Mesenteric fat pad (tissue), 1 donor: ENCODE results near the gene JAML. TPM values are rescaled to one million over a fixed set of nuclear protein-coding genes. Genes with fewer than 3 reads are reported as not detected.

ENCODE experiments used
- DNase-seq: peaks from one replicate; pipeline ENCODE4 v3.0.0-alpha.2; 2020; ENCODE audit warnings: low spot score
- long read RNA-seq: library from polyadenylated mRNA; unstranded; transcript quantifications from one replicate; pipeline ENCODE4 v2.0.0, GENCODE V29; 2020
- total RNA-seq: library from RNA; stranded (reverse); fragmentation: NEBNext Ultra II Directional; extraction: Animal tissue kit (Norgen Biotek cat#: 25700); gene quantifications from one replicate; pipeline ENCODE4 v1.2.1, GENCODE V29; 2021
- donor health status: DM: yes; HTN: yes; CAD: no.

Gene JAML, protein sequence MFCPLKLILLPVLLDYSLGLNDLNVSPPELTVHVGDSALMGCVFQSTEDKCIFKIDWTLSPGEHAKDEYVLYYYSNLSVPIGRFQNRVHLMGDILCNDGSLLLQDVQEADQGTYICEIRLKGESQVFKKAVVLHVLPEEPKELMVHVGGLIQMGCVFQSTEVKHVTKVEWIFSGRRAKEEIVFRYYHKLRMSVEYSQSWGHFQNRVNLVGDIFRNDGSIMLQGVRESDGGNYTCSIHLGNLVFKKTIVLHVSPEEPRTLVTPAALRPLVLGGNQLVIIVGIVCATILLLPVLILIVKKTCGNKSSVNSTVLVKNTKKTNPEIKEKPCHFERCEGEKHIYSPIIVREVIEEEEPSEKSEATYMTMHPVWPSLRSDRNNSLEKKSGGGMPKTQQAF
- total RNA-seq = 7.9 TPM
- long read RNA-seq, transcript JAML-202 (10 exons, 1,944 nt) = major isoform, 17 of 36 reads
- long read RNA-seq, partial matches to known transcripts = 7 of 36 reads
- long read RNA-seq, other reads (novel, unspliced or antisense) = 9 of 36 reads

DNA sequence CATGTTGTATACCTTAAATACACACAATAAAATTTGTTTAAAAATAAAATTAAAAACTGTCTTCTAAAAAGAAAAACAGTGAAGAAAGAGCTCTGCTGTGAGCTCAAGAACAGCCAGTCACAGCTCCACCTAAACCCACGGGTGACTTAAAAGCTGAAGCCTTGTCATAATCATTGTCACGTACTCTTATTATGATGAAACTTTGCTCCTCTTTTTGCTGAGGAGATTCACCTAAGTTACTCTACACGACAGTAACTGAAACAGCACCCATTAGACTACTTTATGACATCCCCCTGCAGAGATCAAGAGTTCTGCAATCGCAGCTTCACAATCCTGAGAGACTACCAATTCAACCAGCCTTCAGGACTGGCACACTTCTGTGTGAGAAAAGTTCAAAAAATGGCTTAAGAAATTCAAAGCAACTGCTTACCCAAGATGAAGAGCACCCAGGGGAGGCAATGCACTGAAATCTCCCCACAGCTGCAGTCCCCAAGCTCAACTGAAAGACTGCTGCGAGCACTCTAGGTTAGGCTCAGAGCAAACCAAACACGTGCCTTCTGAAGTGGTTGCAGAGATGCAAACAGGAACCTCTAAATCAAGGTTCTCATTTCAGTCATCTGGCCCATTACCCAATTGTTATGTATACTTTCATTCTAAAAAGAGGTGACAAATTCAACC is at the start of gene JAML:
Gene JAML (minus strand): TSS at position 501 of the 678 bp plus-strand sequence. CDS start 10,145 bp downstream, outside the sequence.
- DNase-seq = no peak

DNA sequence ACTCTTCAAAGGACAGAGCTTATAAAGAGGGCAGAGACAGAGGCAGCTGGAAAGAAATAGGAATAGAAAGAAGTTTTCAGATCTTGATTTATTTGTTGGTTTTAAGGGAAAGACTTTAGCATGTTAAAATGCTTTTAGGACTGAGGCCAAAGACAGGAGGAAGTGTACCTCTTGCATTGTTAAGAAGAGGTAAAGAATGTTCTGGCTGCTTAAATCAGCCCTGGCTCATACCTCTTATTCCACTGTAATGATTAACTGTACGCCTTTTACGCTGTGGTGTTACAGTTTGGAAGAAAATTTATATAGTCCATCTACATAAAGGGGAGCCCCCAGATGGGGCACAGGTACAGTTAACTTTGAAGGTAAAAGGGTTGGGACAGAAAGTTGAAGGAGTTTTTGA is 49.4 kb upstream of the JAML start:
- DNase-seq = no peak

DNA sequence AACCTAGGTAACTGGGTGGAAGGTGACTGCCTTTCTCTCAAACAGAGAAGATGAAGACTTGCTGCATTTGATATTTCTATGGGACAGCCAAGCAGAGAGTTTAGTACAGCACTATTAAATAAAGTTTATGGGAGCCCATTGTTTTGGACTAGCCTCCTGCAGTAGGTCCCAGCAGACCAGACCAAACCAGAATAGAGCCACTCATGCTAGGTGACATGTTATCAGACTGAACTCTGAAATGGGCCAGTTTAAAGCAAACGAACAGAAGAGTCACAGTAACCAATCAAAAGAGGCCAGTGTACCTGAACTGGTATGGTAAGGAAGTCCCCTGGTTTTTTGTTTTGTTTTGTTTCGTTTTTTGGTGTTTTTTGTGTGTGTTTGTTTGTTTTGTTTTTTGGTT is 47.2 kb upstream of the JAML start:
- DNase-seq = no peak

DNA sequence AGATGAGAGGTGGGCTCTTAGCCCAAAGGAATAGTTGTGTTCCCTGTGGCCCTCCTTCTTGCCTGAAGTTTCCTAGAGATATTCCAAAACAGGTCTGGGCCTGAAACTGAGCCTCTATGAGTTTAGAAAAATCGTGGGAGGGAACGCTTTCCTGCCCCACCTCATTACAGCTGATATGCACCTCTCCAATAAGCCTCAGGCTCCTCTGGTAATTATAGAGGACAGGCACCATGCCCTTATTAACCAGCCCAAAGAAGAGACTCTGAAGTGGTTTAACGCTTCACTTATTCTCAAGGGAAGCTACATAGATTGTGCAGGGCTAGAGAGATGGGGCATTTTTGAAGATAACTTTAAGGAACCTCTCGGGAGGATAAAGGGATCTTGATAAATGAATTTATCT is 42.7 kb upstream of the JAML start:
- no peak for DNase-seq

DNA sequence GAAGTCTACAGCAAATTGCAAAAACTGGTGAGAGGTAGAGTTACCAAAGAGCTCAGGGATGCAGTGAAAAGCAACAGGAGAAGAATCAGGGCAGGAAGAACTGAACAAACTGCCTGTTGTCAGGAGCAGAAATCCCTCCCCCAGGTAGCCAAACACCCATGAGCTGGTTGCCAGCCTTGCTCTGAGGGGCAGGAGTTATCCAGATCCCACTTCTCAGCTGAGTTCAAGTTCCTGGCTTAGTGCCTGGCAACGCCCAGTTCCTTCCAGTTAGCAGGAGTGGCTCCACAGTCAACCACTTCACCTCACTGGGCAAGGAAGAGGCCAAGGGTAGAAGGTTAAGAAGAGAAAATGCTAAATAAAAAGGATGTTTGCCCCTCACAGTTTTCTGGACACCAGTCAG is 41.1 kb upstream of the JAML start:
- DNase-seq = no peak

DNA sequence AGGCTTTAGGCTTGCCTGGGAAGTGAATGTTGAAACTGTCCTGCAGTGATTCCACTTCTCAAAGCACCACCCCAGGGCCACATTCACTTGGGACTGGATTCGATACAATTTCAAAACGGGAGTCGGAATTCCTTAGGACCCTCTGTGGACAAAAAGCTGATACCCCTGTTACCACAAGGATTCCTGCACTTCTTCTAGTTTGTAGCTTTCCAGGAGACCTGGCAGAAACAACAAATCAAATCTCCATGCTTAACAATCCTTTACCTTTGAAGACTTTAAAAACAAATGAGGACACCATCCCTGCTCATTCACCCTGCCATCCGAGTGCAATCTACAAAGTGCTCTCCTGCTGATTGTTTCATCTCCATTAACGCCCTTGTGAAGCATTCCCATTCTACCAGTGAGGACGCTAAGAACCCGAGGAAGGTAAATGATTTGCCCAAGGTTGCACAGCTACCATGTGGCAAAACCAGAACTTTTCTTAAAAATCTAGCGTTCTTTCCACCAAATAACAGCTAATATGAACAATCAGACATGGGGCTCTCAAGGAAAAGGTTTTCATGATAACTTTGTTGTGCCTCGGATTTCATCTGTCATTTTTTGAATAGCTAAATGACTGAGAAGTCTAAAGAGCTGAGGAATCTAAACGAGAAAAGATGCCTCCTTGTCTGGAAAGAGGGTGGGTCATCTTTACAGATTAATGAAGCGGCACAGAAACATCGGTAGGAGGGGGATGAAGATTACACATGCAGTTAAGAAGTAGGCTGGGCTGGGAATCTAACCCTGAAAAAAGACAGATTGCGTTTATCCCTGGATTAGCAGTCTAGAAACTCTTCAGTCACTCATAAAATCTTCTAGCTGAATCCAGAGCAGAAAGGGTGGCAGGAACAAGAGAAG is 40.0 kb upstream of the JAML start:
- no peak for DNase-seq

DNA sequence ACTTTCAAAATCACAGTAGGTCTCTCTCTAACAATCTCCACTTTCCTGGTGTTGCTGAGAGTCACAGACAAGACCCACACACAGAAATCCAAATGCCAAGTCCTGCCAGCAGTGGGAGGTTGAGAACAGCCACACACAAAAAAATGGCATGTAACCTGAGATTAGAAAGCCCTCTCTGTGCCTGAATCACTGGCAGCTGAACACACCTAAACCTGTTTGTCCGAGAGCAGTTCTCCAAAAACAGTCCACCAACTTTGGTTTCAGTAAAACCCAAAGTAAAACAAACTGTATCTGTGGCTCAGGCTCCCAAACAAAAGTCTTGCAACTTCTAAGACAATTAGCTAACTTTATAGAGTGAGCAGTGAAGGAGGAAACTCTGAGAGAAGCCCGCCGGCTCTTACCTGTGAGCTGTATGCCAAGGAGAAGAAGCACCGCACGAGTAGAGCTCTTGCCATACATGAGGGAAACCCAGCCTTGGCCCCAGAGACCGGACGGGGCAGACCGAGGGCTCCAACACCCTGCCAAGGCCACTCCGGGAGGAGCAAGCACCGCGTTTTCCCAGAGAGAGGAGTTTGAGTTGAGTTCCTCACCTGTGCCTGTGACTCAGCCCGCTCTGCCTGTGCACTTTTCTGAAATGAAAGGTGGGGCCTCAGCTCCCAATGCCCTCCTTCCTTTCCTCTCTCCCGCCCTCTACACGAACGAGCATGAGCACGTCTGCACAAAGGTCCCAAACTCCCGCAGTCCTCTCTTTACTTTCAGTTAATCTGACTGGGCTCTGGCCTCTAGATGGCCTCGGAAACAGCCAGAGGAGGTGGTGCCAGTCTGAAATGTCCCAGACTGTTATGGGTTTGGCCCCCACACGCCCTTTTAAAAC is 39.1 kb upstream of the JAML start, which contains the start of gene MPZL2:
Gene MPZL2 (minus strand): TSS at position 603 of the 874 bp plus-strand sequence. CDS start 144 bp downstream, at position 459.
- DNase-seq = no peak

DNA sequence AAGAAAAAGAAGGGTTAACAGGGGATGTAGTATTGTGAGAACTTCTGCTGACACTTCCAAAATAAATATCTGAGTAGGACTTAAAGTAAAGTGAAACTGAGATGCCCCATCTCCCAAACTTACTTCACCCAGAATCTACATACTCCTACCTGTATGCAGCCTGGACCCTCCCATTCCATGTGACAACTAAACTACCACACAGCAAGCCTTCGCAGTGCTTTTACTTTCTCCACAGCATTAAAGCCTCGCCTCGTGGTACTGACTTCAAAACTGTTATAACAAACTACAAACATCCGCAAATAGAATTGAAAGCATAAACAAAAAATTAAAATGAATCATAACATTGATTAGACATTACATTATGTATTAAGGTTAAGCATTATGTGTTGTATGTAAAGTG is 38.3 kb upstream of the JAML start:
- no peak for DNase-seq

DNA sequence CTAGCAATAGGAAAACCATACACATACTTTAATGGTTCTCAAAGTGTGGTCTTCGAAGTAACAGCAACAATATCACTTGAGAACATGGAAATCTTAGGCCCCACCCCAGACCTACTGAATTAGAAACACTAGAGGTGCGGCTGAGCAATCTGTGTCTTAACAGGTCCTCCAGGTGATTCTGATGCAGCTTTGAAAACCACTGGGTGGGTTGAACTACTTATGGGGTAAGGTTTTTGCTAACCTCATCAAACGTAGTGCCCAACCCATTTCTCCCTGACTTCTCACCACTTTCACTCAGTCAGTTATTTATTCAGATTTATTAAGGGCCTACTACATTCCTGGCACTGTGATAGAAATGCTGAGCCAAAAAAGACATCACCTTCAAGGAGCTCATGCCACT is 35.5 kb upstream of the JAML start:
- DNase-seq = no peak

DNA sequence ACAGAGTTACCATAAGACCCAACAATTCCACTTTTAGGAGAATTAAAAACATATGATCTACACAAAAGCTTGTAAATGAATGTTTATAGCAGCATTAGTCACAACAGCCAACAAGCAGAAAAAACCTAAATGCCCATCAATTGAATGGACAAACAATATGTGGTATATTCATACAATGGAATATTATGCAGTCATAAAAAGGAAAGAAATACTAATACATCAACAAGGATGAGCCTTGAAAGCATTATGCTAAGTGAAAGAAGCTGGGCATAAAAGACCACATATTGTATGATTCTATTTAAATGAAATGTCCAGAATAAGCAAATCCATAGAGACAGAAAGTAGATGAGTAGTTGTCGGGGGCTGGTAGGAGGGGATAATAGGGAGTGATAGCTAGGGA is 34.3 kb upstream of the JAML start:
- no peak for DNase-seq

DNA sequence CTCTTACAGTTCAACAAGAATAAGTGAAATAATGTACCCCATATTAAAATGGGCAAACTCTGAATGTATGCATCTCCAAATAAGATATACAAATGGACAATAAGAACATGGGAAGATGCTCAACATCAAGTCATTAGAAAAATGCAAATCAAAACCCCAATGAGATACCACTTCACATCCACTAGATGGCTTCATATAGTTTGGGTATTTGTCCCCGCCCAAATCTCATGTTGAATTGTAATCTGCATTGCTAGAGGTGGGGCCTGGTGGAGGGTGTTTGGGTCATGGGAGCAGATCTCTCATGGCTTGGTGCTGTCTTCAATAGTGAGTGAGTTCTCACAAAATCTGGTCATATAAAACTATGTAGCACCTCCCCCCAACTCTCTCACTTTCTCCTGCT is 33.6 kb upstream of the JAML start:
- DNase-seq = no peak

DNA sequence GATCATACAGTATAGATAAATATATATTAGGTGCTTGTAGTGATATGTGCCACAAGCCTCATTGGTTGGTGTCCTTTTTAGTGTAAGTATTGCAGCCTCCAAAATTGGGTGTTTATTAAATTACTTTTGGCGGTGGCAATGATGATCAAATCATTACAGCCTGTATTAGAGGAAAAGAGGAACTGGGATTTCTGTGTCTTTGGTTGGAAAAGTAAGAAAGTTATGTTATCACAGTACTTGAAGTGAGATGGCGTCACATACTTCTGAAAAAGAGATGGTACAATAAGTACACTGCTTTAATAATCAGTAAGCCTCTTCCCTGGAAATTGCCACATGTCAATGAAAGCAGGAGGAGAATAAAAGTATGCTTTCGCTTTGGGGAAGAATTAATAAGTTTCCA is 27.9 kb upstream of the JAML start:
- no peak for DNase-seq

DNA sequence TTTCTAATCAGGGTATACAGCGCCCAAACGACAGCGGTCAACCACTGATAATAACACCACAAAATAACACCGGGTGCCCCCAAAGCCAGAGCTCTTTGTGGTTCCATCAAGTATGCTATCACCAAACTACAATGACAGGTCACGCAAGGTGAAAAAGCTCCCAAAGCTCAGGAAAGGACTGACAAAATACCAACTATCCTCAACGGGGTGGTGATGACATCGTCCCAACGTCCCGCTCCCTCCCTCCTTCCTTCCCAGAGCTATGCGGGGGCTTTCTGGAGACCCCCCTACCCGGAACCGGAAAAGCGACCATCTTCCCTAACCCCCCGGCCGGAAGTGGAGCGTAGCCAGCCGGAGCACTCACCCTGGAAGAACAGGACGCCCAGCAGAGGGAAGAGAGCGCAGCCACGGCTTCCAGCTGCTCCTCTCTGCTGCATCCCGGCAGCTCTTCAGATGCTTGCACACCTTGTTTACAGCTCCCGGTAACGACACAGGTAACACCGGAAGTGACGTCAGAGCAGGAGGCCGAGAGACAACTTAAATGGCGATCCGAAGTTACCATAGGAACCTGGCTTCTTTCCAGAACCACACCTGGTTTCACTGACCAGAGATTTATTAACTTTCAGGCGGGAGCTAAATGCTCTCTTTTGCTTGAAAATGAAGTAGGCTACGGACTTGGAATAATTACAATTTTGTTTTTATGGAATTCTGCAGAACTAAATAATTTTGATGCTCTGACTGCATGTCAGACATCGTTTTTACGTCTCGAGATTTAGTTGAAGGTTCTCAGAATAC is 27.2 kb upstream of the JAML start, which contains the start of gene MPZL3:
Gene MPZL3 (minus strand): TSS at position 508 of the 795 bp plus-strand sequence. CDS start 71 bp downstream, at position 437.
- DNase-seq = peak; percentile 90

DNA sequence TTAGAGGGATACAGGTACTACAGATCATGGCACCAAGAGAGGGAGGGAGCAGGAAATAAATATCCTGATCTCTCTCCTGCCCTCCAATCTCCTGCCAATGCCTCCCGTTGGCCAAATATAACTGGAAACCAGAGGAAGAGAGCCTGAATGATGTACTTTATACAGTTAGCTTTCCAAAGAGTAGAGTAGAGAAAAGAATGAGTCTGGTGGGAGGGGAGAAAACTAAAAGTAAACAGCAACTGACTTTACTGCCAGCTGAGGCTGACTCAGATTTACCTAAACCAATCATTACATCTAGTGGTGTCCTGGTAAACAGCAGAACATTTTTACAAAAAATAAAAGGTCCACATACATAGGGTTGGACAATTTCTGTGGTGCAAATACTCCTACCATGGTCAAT is 22.2 kb upstream of the JAML start:
- DNase-seq = no peak

DNA sequence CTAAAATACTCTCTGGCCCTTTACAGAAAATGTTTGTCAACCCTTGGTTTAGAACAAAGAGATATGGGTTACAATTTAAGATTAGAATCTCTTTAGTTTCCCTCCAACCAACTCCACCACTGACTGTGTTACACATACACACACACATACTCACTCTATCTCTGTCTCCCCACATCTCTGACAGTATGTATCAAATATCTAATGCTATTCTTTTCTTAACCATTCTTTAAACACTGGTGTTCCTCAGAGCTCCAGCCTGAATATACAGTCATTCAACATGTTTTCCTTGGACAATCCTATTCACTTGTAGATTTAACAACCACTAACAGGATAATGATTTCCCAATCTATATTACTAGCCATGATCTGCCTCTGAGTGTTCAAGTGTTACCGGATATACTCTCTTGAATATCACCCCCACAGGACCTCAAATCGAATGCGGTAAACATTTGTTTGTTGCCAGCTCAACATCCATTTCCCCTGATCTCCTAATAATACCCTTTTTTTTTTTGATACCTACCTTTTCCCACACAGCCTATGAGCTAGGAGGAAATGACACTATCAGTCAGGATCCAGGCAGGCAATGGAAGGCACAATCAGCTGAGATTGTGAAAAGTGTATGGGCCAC is 21.2 kb upstream of the JAML start:
- DNase-seq = no peak

DNA sequence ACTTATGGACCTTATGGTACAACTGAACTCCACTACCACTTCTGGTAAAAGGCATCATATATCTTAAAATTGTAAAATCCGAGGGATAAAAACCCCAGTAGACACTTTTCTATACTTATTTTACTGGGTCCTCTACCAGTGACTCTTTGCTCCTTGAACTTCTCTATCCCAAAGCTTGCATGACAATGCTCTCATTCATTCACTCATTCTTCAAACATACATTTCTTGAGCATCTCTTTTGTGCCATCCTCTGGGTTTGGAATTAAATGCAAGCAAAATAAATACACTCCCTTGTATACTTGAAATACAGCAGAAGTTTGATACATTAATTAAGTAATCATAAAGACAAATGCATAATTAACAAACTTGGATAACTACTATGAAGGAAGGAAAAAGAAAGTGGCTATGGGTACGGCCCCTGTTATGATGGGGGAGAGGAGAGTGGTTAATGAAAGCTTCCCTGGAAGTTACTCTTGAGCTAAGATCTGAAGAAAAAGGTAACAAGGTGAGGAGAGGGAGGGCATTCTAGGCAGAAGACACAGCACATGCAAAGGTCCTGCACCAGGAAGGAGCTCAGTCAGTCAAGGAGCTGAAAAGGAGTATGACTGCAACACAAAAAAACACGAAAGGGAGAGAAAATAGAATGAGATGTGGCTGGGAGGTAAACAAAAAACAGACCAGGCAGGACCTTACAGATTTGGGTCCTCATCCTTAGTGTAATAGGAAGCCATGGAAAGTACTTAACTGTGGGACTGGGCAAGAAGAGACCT is 19.4 kb upstream of the JAML start:
- no peak for DNase-seq

DNA sequence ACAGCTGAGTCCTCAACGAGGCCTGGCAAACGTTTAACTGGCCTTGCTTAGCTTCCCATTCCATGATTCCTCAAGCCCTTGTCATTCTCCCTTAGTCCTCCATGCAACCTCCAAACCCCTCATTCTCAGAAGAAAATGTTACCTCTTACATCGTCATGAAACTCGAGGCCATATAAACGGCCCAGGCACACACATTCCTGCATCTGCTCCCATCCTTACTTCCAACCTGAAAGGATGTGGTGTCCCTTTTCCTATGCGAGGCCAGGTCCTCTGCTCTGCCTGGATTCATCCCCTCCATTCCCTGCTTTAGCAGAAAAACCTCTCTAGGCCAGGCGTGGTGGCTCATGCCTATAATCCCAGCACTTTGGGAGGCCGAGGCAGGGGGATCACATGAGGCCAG is 18.4 kb upstream of the JAML start:
- DNase-seq = no peak

DNA sequence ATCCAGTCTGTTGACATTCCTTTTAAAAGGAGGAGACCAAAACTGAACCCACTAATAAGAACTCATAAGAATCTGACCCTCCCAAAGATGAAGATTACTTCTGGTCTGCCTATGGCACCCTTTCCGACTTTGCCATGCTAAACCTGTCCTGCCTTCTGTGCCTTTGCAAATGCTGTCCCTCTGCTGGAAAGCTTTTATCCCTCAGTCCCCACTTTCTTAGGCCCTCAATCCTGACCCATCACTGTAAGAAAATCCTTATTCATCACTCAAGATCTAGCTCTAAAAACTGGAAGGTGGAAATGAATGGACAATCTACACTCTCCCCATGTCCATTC is 16.9 kb upstream of the JAML start:
- no peak for DNase-seq
